HepG2 (cell line): ENCODE data around the gene THAP3. TPM values are rescaled to one million over a fixed set of nuclear protein-coding genes. Genes with fewer than 3 reads are reported as not detected.

Source experiments
- ATAD3A ChIP-seq: sonication (generic); formaldehyde crosslinking; IDR thresholded peaks from 2 replicates; pipeline ENCODE4 v1.4.0; 2020; ENCODE audit warnings: missing genetic modification reagents
- DMAP1 ChIP-seq: IDR thresholded peaks from 2 replicates; pipeline ENCODE4 v1.6.1; 2016
- ESRRA ChIP-seq: sonication (generic); formaldehyde crosslinking; IDR thresholded peaks from 2 replicates; pipeline ENCODE4 v1.5.1; 2020; ENCODE audit warnings: mild to moderate bottlenecking, low read depth, missing genetic modification reagents
- FLYWCH1 ChIP-seq: sonication (generic); formaldehyde crosslinking; IDR thresholded peaks from 2 replicates; pipeline ENCODE4 v1.8.1; 2023; ENCODE audit warnings: mild to moderate bottlenecking, missing genetic modification reagents
- FOXK1 ChIP-seq: sonication (generic); formaldehyde crosslinking; IDR thresholded peaks from 2 replicates; pipeline ENCODE4 v1.4.0; 2020; ENCODE audit warnings: low read depth, missing genetic modification reagents, borderline replicate concordance
- FOXO1 ChIP-seq: sonication (generic); formaldehyde crosslinking; IDR thresholded peaks from 2 replicates; pipeline ENCODE4 v1.4.0; 2020; ENCODE audit warnings: missing genetic modification reagents
- HCFC1 ChIP-seq: fragments of 150-350 bp; IDR thresholded peaks from 2 replicates; pipeline ENCODE4 v1.6.1; 2014; ENCODE audit warnings: low read depth, low read length
- HES4 ChIP-seq: sonication (generic); formaldehyde crosslinking; IDR thresholded peaks from 2 replicates; pipeline ENCODE4 v1.9.0; 2021; ENCODE audit warnings: mild to moderate bottlenecking, missing genetic modification reagents, borderline replicate concordance
- PAXIP1 ChIP-seq: sonication (generic); formaldehyde crosslinking; conservative IDR thresholded peaks from 2 replicates; pipeline ENCODE4 v1.4.0; 2020; ENCODE audit warnings: mild to moderate bottlenecking, missing genetic modification reagents, moderate library complexity
- ZBTB10 ChIP-seq: sonication (generic); formaldehyde crosslinking; IDR thresholded peaks from 2 replicates; pipeline ENCODE4 v1.4.0; 2020; ENCODE audit warnings: missing genetic modification reagents, borderline replicate concordance
- ZBTB14 ChIP-seq: sonication (generic); formaldehyde crosslinking; IDR thresholded peaks from 2 replicates; pipeline ENCODE4 v1.4.0; 2020; ENCODE audit warnings: missing genetic modification reagents
- ZNF225 ChIP-seq: sonication (generic); formaldehyde crosslinking; IDR thresholded peaks from 2 replicates; pipeline ENCODE4 v1.4.0; 2020; ENCODE audit warnings: mild to moderate bottlenecking, missing genetic modification reagents
- ZNF335 ChIP-seq: sonication (generic); formaldehyde crosslinking; IDR thresholded peaks from 2 replicates; pipeline ENCODE4 v1.4.0; 2020; ENCODE audit warnings: missing genetic modification reagents
- ZNF354B ChIP-seq: sonication (generic); formaldehyde crosslinking; IDR thresholded peaks from 2 replicates; pipeline ENCODE4 v1.8.0; 2022; ENCODE audit warnings: mild to moderate bottlenecking, missing genetic modification reagents
- ZNF605 ChIP-seq: sonication (generic); formaldehyde crosslinking; IDR thresholded peaks from 2 replicates; pipeline ENCODE4 v1.8.0; 2022; ENCODE audit warnings: mild to moderate bottlenecking, missing genetic modification reagents
- ZNF740 ChIP-seq: sonication (generic); formaldehyde crosslinking; IDR thresholded peaks from 2 replicates; pipeline ENCODE4 v1.4.0; 2020; ENCODE audit warnings: missing genetic modification reagents
- ZNF749 ChIP-seq: sonication (generic); formaldehyde crosslinking; IDR thresholded peaks from 2 replicates; pipeline ENCODE4 v1.8.0; 2022; ENCODE audit warnings: mild to moderate bottlenecking, missing genetic modification reagents, moderate library complexity, borderline replicate concordance
- ZNF788 ChIP-seq: sonication (generic); formaldehyde crosslinking; IDR thresholded peaks from 2 replicates; pipeline ENCODE4 v1.5.0; 2020; ENCODE audit warnings: mild to moderate bottlenecking, missing genetic modification reagents, borderline replicate concordance
- ZNF841 ChIP-seq: sonication (generic); formaldehyde crosslinking; IDR thresholded peaks from 2 replicates; pipeline ENCODE4 v1.8.1; 2023; ENCODE audit warnings: missing genetic modification reagents, borderline replicate concordance
- ZSCAN21 ChIP-seq: sonication (generic); formaldehyde crosslinking; IDR thresholded peaks from 2 replicates; pipeline ENCODE4 v1.8.0; 2022; ENCODE audit warnings: mild to moderate bottlenecking, missing genetic modification reagents, moderate library complexity, borderline replicate concordance
- polyA plus RNA-seq, 8 experiments: library from polyadenylated mRNA; depleted of rRNA in 3 of 8; stranded (reverse) in 7 of 8; unstranded in 1 of 8; fragments of >200 nt; fragmentation: Illumina TruSeq in 4 of 8; extraction: Trizol in 4 of 8; gene quantifications; 2 replicates each; pipeline versions ENCODE4 v1.2.1 to v1.2.3, GENCODE V29; 2011 to 2016; ENCODE audit warnings: low read depth in 4 of 8, missing spikeins in 1 of 8, mixed read lengths in 1 of 8; ENCODE audit not compliant: insufficient read depth in 1 of 8
- total RNA-seq, 5 experiments: library from RNA; depleted of rRNA; stranded (reverse); fragments of >200 nt; fragmentation: Illumina TruSeq; extraction: Trizol; gene quantifications; 2 replicates each; pipeline ENCODE4 v1.2.3, GENCODE V29; 2016; ENCODE audit warnings: low read depth in 1 of 5

Gene THAP3
- total and polyA plus RNA-seq, 2 of the 13 experiments (the other 11 are each of a cell fraction or from before 2014, with no cell fraction given) = 10.3 to 14.9 TPM

GRCh38 chr1:6601923-6602668 lies 22.6 kb upstream of the THAP3 start (continued):
- no peak for TF ChIP-seq PAXIP1 (CRISPR knock-in tag)
- TF ChIP-seq HCFC1 = no peak
- no peak for TF ChIP-seq ZBTB10 (CRISPR knock-in tag)
- no peak for TF ChIP-seq ZNF841
- TF ChIP-seq FOXO1 (CRISPR knock-in tag) = no peak
- TF ChIP-seq FLYWCH1 (CRISPR knock-in tag) = no peak; the same call in 1 of the 2 replicates
- TF ChIP-seq ZNF788 (CRISPR knock-in tag) = peak; percentile 74
- TF ChIP-seq HES4 (CRISPR knock-in tag) = peak; percentile 2; the same call in 1 of the 2 replicates
- no peak for TF ChIP-seq ESRRA
- no peak; the same call in 1 of the 2 replicates for TF ChIP-seq DMAP1 (CRISPR knock-in tag)
- TF ChIP-seq ZNF740 = peak; percentile 5; the same call in 1 of the 2 replicates
- TF ChIP-seq ZBTB14 (CRISPR knock-in tag) = peak; percentile 43; the same call in 1 of the 2 replicates
- TF ChIP-seq ZNF225 (CRISPR knock-in tag) = 0 out of 2 replicates have a peak, but pooled peaks have one; percentile 63
- TF ChIP-seq FOXK1 (CRISPR knock-in tag) = no peak
- peak; percentile 27; the same call in 1 of the 2 replicates for TF ChIP-seq ZSCAN21 (CRISPR knock-in tag)
- TF ChIP-seq ATAD3A = no peak
- TF ChIP-seq ZNF335 (CRISPR knock-in tag) = no peak
- no peak for TF ChIP-seq ZNF354B (CRISPR knock-in tag)
- no peak for TF ChIP-seq ZNF605 (CRISPR knock-in tag)
- no peak for TF ChIP-seq ZNF749 (CRISPR knock-in tag)
